NCI-H2196 (cell line): Measurements from ENCODE around the gene PLA2G4E.
A peak's percentile ranks its signal among the peaks of the same experiment; 100 is the strongest.

Experiments used
- DNase-seq: peaks from one replicate; lab custom pipeline; 2025; ENCODE audit not compliant: unreplicated experiment; lab: John Stamatoyannopoulos, UW

The PLA2G4E gene

GRCh38 chr15:41979493-41980266 lies 41.2 kb downstream of the PLA2G4E start:
- DNase-seq, result no peak

GRCh38 chr15:41978534-41978933 lies 42.3 kb downstream of the PLA2G4E start:
- DNase-seq, result no peak

DNA sequence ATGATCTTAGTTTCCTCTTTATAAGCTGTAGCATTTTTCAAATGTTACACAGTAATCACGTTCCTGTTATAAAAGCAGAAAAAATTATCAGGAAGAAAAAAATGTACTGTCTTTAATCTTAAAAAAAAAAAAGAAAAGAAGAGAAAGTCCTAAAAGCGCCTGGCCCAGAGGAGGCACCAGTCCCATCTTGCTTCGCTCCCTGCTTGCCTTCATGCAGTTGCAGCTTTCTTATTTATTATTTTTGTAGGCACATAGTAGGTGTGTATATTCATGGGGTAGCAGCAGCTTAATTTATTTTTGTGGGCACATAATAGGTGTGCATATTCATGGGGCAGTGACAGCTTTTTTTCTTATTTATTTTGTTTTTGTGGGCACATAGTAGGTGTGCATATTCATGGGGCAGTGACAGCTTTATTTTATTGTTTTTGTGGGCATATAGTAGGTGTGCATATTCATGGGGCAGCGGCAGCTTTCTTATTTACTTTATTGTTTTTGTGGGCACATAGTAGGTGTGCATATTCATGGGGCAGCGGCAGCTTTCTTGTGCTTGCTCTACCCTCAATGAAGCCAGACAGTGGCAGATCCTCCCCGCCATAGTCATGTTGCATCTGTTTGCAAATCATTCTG lies 43.0 kb downstream of the PLA2G4E start:
- no peak for DNase-seq

GRCh38 chr15:41975669-41976068 lies 45.2 kb downstream of the PLA2G4E start:
- DNase-seq, result no peak

DNA sequence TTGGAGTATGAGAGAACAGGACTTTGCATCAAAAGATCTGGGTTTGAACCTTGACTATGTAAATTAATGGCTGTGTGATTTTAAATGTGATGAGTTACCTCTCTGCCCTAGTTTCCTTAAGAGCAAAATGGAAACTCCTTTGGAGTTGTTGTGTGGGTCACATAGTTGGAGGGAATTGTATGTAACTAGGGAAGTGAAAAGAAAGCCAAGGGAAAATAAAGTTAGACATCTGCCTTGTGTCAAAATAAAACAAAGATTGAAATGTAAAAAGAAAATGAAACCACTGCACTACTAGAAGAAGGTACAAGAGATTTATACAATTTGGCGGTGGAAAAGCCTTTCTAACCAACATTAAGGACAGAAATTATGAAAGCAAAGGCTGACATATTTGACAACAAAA lies 46.8 kb downstream of the PLA2G4E start:
- DNase-seq, result no peak

- peak; percentile 96 for DNase-seq
These were observed 48.3 kb downstream of the PLA2G4E start, which contains the start of gene EHD4 for GRCh38 chr15:41972253-41973242. Gene EHD4, minus strand, starts transcription at chr15:41972557. Its CDS starts 63 bp downstream, at chr15:41972494.

- DNase-seq, result no peak
These were observed 49.0 kb downstream of the PLA2G4E start for GRCh38 chr15:41971895-41972252.

DNA sequence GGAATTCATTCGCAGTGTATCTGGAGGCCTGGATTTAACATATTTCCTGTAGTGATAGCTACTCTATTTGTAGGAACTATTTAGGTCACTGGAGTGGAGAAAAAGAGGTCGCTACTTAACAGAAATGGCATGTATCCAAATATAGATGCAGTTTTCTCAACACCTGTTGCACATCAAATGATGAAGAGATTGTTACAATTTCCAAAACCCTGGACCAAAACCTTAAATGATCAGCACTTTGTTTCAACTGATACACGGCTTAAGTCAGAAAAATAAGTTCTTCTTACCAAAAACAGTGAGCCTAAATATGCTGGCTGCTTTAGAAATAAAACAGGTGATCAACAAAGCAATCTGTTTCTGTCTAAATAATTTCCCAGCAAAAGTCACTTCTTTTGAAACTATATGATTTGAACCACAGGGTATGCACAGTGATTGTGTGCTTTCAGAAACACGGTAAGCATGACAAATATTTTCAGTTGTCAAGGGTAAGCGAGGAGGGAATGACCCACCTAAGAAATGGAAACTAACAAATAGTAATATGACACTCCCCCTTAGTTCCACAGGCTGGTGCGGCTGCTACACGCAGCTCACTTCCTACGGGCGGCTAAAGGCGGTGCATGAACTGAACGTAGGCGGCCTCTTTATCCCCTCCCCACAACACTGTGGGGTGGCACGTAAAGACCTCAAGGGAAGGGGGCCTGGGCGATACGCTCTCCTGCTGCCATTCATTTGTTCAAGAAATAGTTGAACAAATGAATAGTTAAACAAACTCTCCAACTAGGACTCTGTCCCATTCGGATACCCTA lies 49.5 kb downstream of the PLA2G4E start:
- peak; percentile 11 for DNase-seq

GRCh38 chr15:41970456-41970855 lies 50.4 kb downstream of the PLA2G4E start:
- DNase-seq, result no peak

- DNase-seq, result no peak
These were observed 50.9 kb downstream of the PLA2G4E start for GRCh38 chr15:41969851-41970431.

DNA sequence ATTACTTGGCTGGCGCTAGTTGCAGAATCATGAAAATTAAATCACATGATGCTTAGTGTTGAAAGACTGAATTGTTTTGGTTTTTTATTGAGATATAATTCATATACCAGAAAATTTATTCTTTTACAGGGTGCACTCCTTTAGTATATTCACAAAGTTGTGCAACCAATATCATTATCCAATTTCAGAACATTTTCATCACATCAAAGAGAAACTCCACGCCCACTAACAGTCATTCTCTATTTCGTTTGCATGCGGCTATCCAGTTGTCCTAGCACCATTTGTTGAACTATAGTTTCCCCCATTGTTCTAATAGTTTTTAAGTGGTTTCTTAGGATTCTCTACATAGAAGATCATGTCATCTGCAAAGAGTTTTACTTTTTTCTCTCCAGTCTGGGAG lies 52.1 kb downstream of the PLA2G4E start:
- DNase-seq, result no peak

- no peak for DNase-seq
These were observed 53.2 kb downstream of the PLA2G4E start for GRCh38 chr15:41967506-41968206.

DNA sequence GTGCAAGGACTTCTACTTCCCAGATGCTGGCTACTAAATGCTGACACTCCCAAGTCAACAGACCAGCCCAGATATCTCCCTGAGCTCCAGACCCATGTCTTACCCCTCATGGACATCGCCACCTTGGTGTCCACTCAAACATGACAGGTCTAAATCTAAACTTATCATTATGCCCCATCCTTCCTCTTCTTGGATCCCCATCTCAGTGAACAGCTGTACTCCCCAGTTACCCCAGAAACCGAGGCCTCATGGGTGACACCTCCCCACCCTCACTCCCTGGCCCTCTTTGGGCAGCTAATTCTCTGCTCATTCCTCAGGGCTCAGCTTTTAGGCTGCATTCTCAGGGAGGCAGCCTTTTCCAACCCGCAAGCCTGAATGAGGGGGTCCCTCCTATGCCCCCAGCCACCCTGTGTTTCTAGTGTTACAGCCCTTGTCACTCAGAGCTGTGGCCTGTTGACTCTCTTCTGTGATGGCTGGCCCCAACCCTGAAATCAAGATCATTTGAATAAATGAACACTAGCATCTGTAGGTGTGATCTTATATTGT lies 53.8 kb downstream of the PLA2G4E start:
- no peak for DNase-seq

- no peak for DNase-seq
These were observed 54.4 kb downstream of the PLA2G4E start for GRCh38 chr15:41966414-41966812.

DNA sequence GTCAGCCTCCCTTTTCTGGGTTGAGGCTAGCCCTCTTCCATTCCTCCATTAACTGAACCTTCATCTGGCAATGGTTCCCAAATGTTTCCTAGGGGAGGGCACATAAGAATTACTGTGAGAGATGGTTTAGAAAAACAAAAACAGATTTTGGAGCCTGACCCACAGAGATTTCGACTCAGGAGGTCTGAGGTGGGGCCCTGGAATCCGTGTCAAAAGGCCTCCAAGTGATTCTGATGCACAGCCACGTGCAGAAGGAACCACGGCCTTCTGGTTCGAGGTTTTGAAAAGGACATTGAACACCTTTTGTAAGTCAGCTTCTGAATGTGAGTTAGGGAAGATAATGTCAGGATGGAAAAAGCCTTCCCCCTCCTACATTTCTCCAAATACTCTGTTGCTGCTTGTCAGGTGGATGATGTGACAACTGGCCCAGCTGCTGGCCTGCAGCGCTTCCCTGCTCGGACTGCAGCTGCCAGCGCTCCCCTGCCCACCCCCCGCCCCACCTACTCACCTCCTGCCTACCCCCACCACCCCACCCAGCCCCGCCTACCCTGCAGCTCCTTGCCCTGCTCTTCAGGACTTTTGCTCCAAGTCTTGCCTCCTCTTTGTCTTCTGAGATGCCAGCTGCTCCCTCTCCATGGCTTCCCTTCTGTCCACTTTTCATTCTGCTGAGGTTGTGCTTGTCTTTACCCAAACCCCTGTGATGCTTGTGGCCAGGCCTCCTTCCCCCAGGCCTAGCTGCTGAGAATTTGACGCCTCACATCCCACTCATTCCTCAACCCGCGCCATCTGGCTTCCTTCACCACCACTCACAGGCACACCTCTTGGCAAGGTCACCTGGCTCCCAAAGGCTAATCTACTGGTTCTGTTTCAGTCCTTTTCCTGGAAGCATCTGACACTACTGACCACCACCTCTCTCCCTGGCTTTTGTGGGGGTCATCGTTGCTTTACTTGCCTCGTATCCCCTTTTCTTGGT lies 55.1 kb downstream of the PLA2G4E start:
- DNase-seq, result peak; percentile 29

DNA sequence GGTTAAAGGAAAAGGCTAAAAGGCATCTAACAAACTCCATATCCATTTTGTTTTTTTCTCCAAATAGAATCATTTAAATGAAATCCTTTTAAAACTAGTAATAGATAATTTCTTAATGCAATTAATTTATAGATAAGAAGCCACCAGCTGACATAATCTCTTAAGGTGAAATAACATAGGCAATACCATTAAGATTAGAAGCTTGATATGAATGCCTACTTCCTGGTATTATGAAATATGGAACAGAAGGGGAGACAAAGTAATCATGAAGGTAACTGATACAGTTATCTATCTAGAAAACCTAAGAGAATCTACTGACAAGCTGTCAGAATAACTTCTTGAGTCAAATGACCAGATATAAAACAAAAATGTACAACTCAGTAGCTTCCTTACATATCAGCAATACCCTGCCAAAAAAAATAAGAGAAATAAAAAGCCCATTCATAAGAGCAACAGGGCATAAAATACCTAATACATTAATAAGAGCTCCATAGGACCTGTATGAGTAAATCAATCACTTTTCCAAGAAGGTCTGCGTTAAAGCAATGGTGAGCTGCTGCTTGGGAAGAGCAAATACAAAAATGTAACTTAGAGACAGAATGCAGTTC lies 59.1 kb downstream of the PLA2G4E start:
- no peak for DNase-seq

DNA sequence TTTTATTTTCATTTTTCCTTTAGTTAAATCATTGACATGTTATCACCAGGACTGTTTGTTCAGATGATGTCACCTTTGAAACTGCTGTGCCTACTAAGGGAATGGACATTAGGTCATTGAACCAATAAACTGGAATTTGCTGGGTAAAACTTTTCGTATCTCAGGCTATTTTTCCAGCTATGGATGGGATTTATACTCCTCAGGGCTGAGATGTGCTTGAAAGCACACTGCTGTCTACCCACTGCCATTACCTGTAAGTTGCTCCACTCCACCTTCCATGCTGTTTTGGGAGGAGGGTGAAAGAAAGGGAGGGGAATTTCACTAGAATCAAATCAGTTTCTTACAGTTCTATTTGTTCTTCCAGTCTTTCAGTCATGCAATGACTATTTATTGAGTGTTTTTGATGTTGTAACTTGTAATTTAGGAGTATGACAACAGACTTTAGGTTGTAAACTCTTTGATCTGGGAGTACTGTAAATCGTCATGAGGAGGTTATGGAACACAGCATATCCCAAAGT lies 59.8 kb downstream of the PLA2G4E start:
- DNase-seq, result no peak

DNA sequence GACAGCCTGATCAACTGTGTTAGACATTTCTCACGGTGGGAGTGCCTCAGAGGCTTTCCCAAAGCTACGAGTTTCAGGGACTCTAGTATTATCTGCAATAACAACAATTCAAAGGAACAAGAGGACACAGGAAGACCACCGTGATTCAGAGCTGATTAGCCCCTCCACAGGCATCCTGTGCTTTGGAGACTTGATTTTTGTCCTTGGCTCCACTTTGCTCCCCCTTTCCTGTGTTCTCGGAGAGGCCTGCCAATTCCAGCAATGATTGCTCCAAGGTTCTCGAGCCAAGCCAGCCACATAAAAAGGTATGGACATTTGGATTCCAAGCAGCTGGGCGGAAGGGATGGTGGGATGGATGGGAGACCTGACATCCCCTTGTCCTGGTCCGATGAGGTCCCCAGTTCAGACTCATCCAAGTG lies 62.8 kb downstream of the PLA2G4E start:
- no peak for DNase-seq
